GM19372 (cell line): Measurements from ENCODE around the gene SLC6A7.
"Not testable (repeated sequence)": the region's sequence is repeated elsewhere in the genome, so short reads cannot be mapped to it uniquely, and the experiment has no call there.

Experiments used
- ATAC-seq: cut with Tn5 transposase; IDR thresholded peaks from one replicate; pipeline ENCODE4 v1.9.1; 2021; ENCODE audit warnings: mild to moderate bottlenecking, low read depth, moderate library complexity; ENCODE audit not compliant: unreplicated experiment

The SLC6A7 gene

GRCh38 chr5:150214289-150214688 is 24.4 kb downstream of the SLC6A7 start:
- ATAC-seq, result no peak

- ATAC-seq, result no peak
These were observed 26.4 kb downstream of the SLC6A7 start for GRCh38 chr5:150215979-150216944.

- no peak for ATAC-seq
These were observed 27.2 kb downstream of the SLC6A7 start for GRCh38 chr5:150217038-150217437.

- peak; percentile 91 for ATAC-seq
These were observed 28.2 kb downstream of the SLC6A7 start for GRCh38 chr5:150217873-150218692.

- ATAC-seq, result no peak
These were observed 28.8 kb downstream of the SLC6A7 start for GRCh38 chr5:150218693-150219035.

DNA sequence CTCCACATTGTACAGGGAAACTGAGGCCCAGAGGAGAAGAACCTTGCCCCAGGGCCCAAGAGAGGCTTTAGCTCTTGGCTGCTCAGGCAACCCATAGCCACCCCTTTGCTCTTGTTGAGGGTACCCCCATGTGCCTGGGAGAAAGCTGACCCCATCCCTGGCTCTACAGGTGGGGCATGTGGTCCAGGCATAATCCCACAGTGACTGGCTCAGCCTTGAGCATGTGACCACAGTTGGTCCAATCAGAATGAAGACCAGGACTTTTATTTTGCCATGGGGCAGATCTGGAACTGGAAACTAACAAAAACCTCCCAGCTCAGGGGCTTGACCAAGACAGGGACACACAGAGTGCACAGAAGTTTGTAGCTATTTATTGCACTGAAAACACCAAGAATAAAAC is 29.3 kb downstream of the SLC6A7 start:
- ATAC-seq, result no peak

- ATAC-seq, result no peak
These were observed 30.0 kb downstream of the SLC6A7 start for GRCh38 chr5:150219861-150220260.

DNA sequence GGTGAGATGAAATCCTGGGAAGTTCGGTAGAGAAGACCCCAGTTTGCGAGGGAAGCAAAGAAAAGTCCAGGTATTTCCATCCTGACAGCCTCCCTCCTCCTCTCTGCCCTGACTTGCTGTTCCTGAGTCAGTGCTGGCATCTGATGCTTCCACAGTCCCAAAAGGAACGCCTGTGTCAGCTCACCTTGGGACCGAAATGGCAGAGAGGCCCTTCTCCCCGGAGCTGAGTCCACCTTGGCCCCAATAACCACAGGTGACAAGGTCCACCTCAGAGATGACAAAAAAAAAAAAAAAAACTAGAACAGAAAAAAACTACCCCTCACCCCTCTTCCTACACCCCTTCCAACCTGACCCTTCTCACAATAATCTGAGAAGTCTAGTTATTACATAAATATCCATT is 31.6 kb downstream of the SLC6A7 start:
- no peak for ATAC-seq

GRCh38 chr5:150222906-150223305 is 33.0 kb downstream of the SLC6A7 start:
- ATAC-seq, result no peak

- no peak for ATAC-seq
These were observed 33.6 kb downstream of the SLC6A7 start for GRCh38 chr5:150223474-150223873.

GRCh38 chr5:150224483-150225027 is 34.7 kb downstream of the SLC6A7 start:
- no peak for ATAC-seq

DNA sequence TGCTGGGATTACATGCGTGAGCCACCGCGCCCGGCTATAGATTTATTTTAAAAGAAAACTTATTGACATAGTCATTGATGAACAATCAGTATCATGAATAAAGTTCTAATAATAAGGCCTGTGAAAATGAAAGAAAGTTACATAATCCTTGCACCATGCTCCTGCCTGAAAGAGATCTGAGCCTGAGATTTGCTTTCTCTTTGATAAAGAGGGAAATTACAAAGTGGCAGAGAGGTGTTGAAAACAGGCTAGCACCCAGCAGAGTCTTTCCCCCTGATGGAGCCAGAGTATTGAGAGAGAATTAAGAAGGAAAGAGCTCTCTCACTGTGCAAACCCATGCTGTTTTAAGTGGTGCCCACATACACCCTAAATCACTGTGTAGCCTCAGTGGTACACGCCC is 37.2 kb downstream of the SLC6A7 start:
- ATAC-seq, result no peak

GRCh38 chr5:150227606-150228273 is 37.9 kb downstream of the SLC6A7 start:
- ATAC-seq, result no peak

- no peak for ATAC-seq
These were observed 39.7 kb downstream of the SLC6A7 start for GRCh38 chr5:150229571-150229970.

DNA sequence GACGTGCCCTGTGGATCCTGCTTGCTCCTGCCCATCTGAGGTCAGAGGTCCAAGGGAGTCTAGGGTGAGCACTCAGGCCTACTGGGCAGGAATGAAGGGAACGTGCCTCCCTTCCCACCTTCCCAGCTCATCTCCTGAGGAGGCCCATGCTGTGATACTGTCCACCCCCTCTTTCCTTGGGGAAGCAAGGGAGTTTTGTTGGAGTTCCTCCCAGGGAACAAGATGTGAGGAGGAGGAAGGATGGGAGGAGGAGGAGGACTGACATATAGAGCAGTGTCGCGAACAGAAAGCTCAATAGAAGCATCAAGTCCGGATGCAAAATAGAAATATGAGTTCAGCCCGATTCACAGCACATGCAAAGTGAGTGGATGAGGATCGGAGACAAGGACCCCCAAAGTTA is 41.0 kb downstream of the SLC6A7 start:
- no peak for ATAC-seq

GRCh38 chr5:150233706-150234105 is 43.8 kb downstream of the SLC6A7 start:
- ATAC-seq, result not testable (repeated sequence)

DNA sequence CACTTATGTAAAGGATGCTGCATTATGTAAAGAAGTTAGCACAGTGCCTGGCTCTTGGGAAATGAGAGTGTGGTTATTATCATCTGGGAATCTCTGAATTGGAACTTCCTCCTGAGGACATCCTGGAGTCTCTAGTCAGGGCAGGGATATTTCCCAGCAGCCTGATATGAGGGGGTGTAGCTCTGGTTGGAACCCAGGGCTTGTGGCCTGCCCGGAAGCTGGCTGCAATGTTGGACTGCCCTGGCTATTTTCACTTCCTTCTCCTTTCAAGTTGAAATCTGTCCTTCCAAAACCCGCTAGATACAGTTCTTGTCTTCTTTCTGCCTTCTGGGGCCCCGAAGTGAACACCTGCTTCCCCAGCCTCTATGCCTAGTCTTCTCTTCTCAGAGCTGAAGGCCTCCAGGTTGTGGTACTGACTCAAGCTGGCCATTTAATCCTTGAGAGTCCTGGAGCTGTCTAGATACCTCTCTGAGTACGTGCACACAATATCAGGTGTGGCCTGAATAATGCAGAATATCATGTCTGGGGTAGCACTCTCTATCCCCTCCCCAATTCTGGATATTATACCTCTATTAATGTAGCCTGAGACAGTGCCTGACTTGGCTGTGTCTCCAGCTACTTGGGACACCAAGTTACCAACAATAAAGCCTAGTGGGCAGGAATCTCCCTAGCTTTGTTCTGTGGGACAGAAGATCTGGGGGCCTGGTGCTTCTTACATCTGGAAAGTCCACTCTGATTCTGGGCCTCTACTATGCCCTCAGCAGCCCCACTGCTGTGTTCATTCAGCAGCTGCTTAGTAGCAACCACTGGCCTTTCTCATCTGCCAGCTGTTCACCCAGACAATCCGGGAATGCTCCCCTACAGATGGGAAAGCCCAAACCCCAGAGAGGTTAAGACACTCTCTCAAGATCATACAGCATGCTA is 45.0 kb downstream of the SLC6A7 start:
- ATAC-seq, result no peak

- no peak for ATAC-seq
These were observed 45.6 kb downstream of the SLC6A7 start for GRCh38 chr5:150235500-150235854.

GRCh38 chr5:150236313-150236712 is 46.5 kb downstream of the SLC6A7 start:
- no peak for ATAC-seq
